Effector CD8-positive, alpha-beta T cell (primary cell): ENCODE measurements around the gene FAM151A.
A peak's percentile ranks its signal among the peaks of the same experiment; 100 is the strongest.
"Not testable (repeated sequence)": the region's sequence is repeated elsewhere in the genome, so short reads cannot be mapped to it uniquely, and the experiment has no call there.

Source experiments
- DNase-seq: peaks from one replicate; lab custom pipeline; 2025; lab: John Stamatoyannopoulos, UW

The FAM151A gene

DNA sequence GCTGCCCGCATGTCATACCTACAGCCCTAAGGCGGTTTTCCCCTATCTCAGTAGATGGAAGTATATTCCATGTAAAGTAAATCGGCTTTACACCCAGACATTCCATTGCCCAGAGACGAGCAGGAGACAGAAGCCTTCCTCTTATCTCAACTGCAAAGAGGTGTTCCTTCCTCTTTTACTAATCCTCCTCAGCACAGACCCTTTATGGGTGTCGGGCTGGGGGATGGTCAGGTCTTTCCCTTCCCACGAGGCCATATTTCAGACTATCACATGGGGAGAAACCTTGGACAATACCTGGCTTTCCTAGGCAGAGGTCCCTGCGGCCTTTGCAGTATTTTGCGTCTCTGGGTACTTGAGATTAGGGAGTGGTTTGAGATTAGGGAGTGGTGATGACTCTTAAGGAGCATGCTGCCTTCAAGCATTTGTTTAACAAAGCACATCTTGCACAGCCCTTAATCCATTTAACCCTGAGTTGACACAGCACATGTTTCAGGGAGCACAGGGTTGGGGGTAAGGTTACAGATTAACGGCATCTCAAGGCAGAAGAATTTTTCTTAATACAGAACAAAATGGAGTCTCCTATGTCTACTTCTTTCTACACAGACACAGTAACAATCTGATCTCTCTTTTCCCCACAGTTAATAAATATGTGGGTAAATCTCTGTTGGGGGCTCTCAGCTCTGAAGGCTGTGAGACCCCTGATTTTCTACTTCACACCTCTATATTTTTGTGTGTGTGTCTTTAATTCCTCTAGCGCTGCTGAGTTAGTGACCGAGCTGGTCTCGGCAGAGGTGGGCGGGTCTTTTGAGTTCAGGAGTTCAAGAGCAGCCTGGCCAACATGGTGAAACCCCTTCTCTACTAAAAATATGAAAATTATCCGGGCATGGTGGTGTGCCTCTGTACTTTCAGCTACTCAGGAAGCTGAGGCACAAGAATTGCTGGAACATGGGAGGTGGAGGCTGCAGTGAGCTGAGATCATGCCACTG, 13.4 kb upstream of the FAM151A start:
- DNase-seq: not testable (repeated sequence)

DNA sequence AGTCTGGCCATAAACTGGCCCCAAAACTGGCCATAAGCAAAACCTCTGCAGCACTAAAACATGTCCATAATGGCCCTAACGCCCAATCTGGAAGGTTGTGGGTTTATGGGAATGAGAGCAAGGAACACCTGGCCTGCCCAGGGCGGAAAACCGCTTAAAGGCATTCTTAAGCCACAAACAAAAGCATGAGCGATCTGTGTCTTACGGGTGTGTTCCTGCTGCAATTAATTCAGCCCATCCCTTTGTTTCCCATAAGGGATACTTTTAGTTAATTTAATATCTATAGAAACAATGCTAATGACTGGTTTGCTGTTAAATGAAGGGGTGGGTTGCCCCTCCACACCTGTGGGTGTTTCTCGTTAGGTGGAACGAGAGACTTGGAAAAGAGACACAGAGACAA, 12.5 kb upstream of the FAM151A start:
- DNase-seq: not testable (repeated sequence)

DNA sequence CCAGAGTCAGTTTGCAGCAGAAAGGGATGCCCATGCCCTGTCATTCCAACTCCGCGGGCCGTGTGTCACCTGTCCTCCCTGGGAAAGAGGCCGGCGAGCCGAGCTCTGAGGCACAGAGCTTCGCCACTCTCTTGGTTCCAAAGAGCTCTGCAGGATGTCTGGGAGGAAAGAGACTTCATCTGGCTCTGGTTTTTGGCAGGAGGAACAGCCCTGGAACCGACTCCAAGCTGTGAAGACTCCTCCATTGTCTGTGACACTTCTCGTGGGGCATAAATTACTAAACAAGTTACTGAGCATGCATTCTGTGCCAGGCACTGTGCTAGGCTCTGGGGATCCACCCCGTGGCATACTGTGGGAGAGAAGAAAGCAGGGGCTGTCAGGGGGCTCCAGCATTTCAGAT, 3.9 kb upstream of the FAM151A start:
- no peak for DNase-seq

DNA sequence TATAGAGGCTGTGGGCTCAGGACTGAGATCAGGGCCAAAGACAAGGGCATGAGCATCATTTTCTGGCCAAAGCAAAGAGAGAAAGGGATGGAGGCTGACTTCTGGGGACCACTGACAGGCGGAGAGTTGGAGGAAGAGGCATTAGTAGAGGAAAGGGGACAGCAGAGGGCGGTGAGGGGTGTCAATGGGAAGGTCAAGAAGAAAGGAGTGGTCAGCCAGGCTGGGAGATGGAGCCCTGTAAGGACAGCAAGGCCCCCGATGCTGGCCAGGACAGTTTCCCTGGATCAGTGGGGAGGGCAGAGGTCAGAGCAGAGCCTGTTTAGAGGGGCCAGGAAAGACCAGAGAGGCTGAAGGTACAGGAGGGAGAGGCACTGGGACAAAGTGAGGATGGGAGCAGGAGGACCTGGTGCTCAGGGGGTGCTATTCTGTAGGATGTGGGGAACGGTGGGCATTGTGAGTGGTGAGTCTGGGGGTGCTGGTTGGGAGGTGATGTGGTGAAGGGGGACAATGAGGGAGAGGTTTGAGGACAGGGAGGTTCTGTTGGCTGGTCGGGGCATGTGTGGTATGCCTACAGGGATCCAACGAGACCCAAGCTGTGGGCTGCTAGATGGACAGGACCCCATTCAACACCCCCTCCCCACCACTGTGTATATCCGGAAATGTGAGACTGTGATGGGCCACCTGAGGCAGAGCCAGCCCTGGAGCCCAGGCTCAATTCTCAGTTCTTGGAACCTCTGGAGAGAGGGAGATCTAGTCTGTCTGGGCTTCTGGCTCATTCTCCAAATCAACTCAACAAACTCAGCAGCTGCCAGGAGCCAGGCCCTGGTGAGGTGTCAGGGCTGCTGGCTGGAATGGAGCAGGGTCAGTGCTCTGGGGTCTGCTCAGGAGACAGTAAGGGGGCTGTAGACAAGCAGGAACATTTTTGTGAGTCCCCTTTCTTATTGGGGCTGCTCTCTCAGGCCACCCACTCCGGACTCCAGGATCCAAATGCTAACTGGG, 1.4 kb upstream of the FAM151A start:
- DNase-seq: no peak

DNA sequence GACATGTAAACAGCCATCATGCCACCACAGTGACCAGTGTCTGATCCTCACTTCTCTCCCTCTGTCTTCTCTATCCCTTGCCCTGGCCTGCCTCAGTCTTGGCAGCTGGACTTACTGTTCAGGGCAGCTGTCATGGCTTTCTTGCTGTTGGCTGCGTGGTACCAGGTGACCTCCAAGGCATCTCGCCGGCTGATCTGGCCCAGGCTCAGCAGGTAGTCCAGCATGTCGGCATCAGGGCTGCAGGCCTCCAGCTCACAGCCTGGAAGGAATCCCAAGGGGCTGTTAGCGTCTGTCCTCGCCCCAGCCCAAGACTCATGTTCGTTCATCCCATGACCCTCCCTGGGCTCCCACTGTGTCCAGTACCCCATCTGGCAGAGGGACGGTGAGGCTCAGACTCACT, 3.6 kb downstream of the FAM151A start:
- no peak for DNase-seq

DNA sequence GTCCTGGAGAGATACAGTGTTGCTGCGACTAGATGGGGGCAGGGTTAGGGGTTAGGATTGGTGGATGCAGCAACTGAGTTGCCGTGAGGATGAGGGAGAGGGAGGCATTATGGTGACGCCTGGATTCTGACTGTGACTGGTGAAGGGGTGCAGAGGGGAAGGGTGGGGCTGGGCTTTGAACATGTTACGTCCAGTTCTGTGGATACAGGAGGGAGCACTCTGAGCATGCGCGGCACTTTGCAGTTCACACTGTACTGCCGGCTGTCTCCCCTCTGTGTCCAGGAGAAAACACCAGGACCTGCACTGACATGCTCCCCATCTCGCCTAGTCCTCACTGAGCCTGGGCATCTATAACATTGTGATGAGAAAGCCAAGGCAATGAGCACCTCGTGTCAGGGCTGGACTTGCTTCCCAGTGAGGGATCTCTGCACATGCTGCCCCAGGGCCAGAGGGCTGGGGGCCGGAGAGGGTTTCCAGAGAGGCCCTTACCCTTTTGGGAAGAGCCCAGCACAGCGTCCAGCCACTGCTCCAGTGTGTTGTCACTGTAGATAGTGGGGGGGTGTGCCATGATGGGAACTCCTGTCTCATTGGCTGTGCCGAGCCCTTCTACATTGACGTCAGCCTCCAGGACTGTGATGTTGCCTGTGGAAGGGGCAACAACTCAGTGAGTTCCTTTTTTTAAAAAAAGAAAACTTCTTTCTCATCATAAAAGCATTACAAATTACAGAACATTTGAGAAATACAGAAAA, 7.6 kb downstream of the FAM151A start:
- DNase-seq: no peak

DNA sequence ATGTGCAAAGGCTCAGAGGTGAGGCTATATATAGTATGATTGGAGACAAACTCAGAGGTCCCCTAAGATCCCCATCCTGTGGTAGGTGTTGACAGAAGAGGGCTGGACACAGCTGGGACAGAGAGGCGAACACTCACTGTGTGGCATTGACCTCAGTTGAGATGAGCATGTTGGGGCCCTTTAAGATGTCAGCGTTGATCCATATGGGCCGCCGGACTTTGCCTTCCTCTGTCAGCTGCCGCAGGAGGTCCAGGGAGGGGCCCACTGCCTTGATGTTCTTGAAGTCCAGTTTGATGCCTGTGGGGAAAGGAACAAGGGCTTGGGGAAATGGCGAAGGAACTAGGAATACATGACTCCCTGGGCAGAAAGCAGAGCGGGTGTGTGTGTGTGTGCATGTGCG, 8.8 kb downstream of the FAM151A start:
- DNase-seq: no peak

DNA sequence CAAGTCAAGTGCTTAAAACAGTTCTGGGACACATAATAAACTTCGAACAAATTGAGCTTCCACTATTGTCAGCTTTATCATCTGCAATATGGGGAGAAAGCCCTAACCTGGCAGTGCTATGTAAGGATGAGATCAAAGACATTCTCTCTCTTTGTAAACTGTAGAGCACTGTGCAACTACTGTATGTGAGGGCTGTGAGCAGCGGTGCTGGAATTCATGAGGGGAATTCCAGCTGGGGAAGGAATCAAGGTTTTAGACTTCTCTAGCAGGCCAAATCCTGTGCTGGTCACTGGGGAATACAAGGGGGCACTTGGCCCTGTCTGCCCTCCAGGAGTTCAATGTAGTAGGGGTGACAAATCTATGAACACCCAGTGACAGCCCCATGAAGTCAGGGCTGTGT, 9.3 kb downstream of the FAM151A start:
- no peak for DNase-seq

DNA sequence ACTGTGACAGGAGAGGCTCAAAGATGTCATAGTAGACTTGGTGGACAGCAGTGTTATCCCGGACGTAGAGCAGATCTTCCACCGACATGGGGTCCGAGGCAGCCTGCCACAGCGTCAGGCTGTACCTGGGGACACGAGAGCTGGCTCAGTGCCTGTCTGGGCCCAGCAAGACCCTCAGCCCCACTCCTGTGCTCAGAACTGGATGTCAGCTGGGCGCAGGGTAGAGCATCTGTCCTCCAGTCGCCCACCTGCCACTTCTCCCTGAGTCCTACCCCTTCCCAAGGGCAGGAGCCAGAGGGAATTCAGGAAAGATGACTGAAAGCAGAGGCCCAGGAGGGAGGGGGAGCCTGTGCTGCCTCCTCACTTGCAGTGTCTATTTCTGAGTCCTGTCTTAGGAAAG, 11.7 kb downstream of the FAM151A start:
- no peak for DNase-seq

DNA sequence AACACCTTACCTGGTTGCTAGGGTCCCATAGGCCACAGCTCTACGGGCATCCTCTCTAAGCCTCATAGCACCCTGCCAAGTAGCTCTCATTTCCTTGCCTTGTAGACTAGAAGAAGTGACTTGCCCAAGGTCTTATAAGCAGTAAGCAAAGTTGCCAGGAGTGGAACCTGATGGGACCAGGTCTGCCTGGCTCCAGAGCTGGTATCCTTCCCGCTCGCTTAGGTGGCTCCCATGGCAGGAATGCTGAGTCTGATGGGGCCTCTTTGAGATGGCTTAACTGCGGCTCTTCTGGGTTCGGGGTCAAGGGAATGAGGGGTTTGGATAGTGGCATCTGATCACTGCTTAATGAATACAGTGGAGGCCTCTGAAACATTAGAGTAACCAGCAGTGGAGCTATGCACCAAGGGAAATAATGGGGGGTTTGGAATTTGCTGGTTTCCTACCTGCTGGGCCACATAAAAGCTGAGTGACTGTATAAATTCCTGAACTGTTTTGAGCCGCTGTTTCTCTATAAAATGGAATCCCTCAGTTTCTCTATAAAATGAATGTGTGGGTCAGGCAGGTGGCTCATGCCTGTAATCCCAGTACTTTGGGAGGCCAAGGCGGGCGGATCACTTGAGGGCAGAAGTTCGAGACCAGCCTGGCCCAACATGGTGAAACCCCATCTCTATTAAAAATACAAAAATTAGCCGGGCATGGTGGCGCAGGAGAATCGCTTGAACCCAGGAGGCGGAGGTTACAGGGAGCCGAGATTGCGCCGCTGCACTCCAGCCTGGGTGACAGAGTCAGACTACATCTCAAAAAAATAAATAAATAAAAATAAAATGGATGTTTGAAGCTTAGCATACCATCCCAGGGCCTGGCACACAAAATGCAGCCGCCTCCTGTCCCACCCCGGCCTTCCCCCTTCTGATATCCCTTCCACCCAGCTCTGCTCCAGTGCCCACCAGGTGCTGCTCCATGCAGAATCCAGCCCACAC, 12.4 kb downstream of the FAM151A start:
- DNase-seq: no peak

DNA sequence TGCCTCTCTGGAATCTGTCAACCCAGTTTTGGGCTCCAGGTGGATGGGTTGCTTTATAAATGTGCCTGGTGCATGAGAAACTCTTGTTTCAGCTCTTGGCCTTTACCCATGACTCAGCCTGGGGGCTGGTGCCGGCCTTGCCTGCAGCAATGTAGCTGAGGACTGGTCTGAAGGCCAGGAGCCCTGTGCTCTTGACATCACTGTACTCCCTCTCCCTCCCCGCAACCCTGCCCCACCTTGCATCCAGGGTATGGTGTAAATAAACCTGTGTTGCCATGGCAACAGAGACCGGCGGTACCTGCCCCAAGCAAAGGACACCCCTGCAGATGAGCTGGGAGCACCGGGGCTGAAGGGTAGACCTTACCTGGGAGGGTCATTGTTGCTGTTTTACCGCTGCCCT, 13.3 kb downstream of the FAM151A start:
- no peak for DNase-seq

DNA sequence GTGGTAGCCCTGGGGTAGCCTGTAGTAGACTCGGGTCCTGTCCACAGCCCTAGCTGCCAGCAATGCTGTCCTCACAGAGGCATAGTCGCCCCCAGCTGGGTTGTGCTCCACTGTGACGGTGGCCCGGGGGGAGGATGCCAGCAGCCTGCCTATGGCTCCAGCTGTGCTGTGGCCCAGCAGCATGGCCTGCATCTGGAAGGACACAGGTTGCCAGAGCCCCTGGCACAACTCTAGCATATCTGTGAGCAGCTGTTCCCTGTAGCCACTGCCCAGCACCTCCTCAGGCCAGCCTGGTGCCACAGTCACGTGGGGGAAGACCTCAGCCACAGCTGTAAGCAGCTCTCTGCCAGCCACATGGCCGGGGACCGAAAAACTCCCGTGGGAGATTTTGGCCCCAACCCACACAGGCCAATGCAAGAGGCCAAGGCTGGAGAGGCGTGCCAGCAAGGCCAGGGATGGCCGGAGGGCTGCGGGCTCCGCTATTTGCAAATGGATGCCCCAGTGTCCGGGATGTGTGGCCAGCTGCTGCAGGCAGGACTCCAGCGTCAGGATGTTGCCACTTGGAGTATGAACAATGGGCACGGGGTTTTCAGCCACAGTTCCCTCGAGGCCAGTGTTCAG, 13.9 kb downstream of the FAM151A start:
- DNase-seq: no peak

DNA sequence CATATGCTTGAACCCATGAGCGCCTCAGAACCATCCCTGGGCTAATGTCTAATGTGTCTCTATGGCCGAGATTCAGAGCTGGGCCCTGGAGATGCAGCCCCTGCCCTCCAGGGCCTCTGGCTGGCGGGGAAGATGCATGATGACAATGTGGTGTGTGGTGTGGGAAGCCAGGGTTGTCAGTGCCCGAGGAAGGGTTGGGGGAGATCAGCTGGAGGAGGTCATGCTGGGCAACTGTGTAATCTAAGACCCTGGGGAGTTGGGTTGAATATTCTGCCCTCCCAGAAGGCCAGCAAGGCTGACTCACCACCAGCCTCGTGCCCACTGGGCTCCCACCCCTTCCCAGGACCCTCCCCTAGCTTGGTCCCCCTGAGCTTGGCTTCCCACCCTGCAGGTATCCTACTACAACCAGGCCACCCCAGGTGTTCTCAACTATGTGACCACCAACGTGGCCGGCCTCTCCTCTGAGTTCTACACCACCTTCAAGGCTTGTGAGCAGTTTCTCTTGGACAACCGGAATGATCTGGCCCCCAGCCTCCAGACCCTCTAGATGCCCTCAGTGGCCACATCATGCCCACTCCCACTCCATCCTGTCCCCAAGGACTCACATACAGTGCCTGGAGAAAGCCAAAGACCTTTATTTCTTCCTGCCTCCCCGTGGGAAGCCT, 14.6 kb downstream of the FAM151A start:
- DNase-seq: no peak

DNA sequence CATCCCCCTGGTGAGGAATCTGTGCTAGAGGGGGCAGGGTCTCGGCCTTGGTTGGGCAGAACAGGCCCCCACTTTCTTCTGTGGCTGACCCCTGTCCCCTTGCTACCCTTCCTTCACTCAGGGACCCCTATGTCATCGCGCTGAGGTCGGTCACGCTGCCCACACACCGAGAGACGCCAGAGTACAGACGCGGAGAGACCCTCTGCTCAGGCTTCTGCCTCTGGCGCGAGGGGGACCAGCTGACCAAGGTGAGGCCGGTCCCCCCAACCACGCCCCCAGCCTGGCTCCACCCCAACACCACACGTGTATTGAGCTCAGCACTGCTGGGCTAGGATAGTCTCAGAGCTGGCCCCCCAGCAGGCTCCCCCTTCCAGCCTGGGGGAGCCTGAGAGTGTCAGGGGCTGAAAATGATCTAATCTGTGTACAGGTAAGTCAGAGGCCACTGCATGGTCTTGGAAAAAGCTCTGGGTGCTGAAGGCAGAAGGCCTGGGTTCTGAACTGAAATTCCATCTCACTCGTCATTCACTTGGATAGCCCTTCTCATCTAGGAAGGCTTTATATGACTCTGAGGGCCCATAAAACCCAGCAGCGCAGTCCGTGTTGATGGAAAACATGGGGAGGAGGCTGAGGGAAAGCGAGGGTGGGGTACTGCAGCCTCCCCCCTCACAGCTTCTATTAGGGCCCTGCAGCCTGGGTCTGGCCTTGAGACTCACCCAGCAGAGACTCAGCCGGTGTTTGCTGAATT, 15.3 kb downstream of the FAM151A start:
- no peak for DNase-seq

DNA sequence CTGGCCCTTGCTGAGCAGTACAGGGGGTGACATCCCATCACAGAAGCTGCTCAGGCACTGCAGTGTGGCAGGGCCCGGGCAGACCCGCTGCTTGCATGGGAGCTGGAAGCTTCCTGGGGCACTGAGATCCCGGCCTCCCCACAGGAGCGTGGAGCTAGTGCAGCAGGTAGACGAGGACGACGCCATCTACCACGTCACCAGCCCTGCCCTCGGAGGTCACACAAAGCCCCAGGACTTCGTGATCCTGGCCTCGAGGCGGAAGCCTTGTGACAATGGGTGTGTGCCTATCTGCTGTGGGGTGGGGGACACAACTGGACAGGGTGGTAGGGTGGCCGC, 16.4 kb downstream of the FAM151A start:
- no peak for DNase-seq

DNA sequence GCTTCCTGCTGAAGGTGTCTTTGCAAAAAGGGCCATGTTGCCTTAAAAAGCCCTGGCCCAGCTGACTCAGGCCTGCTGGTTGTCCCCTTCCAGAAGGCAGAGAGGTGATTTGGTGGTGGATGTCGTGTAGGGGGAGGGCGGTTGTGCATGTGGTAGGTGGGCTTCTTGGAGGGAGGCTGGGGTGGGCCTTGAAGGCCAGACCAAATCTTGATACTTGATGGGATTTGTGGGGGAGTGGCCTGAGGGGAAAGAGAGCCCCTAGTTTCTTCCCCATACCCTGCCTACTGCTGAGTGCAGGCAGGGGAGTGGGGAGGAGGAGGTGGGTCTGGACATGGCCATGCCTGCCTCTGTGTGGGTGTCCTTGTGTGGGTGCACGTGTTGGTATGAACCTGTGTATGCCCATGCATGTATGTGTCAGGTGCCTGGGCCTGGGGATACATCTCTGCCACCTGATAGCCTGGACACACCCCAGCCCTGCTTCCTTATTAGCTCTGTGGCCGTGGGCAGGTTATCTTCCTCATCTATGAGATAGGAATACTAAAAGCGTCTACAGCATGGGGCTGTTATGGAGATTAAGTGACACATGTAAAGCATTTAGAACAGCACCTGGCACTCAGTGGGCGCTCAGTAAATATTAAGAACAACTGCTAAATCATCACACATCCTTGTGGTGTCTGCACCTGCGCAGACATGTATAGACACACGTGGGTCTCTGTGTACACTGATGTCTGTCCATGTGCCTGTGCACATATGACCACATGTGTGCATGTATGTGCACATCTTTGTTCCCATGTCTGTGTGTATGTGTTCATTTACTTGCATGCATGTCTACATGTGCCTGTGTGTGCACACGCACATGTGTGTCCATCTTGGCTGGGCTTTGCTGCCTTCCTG, 17.0 kb downstream of the FAM151A start:
- no peak for DNase-seq

DNA sequence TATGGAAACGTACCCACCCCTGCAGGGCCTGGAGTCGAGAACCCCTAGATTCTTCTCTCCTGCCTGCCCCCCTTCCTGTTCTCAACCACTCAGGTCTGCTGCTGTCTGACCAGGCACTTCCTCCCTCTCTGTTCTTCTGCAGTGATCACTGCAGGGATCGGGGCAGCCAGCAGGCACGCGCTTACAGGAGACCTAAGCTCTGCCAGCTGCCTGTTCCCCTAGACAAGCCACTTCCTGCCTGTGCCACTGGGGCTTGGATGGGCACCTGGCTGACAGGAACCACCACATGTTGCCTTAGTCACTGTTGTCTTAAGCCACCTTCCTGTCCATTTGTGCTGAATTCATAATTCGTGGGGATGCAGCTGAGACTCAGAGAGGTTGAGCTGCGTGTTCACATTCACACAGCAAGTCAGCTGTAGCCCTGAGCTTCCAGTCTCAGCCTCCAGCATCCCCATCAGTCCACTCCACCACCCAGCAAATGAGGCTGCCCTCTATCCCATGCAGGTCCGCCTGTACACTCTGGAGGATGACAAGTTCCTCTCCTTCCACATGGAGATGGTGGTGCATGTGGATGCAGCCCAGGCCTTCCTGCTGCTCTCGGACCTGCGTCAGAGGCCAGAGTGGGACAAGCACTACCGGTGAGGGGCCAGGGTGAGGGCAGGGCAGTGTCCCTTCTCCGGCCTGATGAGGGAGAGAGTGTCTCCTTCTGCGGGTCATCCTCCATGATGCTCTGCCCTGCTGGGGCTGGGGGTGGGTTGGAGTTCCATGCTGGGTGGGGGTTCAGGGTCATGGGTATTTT, 18.6 kb downstream of the FAM151A start:
- peak; percentile 2 for DNase-seq
